ENCODE measurements around the gene NEMF.

DNA sequence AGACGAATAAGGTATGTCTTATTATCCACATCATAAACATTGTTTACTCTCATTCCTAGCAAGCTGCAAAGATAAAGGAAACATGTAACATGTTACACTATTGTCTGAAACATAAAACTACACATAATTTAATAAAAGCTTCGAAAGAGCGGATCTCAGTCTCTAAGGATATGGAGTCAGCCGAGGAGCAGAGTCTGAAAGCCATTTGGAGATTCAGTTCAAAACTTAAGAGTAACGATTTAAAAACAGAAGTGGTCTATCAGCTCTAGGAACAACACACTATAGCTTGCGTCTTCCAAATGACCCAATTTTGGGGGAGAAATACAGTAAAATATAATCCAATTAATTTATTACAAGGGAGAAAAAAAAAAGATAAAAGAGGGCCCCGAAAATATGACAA lies 775 bp downstream of the NEMF start:
- no peak for TF ChIP-seq POLR2A (IDR thresholded peaks at IDR 0.05)
- TF ChIP-seq, protein P1, sequence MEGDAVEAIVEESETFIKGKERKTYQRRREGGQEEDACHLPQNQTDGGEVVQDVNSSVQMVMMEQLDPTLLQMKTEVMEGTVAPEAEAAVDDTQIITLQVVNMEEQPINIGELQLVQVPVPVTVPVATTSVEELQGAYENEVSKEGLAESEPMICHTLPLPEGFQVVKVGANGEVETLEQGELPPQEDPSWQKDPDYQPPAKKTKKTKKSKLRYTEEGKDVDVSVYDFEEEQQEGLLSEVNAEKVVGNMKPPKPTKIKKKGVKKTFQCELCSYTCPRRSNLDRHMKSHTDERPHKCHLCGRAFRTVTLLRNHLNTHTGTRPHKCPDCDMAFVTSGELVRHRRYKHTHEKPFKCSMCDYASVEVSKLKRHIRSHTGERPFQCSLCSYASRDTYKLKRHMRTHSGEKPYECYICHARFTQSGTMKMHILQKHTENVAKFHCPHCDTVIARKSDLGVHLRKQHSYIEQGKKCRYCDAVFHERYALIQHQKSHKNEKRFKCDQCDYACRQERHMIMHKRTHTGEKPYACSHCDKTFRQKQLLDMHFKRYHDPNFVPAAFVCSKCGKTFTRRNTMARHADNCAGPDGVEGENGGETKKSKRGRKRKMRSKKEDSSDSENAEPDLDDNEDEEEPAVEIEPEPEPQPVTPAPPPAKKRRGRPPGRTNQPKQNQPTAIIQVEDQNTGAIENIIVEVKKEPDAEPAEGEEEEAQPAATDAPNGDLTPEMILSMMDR (IDR thresholded peaks at IDR 0.05), result no peak

All from testis (tissue), 2 donors.